Measurements from ENCODE around the gene VMP1. TPM values are rescaled to one million over a fixed set of nuclear protein-coding genes. Genes with fewer than 3 reads are reported as not detected.

The VMP1 gene
- total and polyA plus RNA-seq, 2 donors from 2014 or later = 96.4 to 338 TPM

DNA sequence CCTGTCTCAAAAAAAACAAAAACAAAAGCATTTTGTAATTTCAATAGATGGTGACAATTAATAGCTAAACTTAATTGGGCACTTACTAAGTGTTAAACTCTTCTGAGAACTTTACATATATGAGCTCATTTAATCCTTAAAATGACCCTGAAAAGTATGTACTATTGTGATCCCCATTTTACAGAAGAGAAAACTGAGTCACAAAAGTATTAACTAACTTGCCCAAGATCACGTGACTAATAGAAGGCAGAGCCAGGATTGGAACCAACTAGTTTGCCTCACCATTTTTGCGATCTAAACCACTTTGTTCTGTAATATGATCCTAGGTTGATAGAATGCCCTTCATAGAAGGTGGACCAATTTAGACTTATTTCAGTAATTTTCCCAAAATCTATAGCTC, 26.2 kb downstream of the VMP1 start:
- intact Hi-C loops (cut with DNase I) = no loop called here
- Histone ChIP-seq H3K27me3 (ENCODE audit: control insufficient read depth, insufficient read depth, low read length) (no peaks in the 10 kb centered on the region), H3K27ac (ENCODE audit: low read depth in 2 of 2, low read length in 2 of 2) (no peak overlapping the region), H3K9ac (ENCODE audit: low read length in 3 of 3) (no peak overlapping the region), H3K36me3 (ENCODE audit: control insufficient read depth in 2 of 3, insufficient read depth in 3 of 3, low read length in 3 of 3) (peaks cover 0 to 9% (median 2%) of the 10 kb centered on the region in 3 donors), H3K4me3 (ENCODE audit: low read length in 3 of 3) (no peak overlapping the region), H3K4me1 (ENCODE audit: control insufficient read depth in 2 of 3, insufficient read depth in 2 of 3, low read depth in 1 of 3, low read length in 3 of 3) (no peaks in the 10 kb centered on the region), H3K9me3 (ENCODE audit: control insufficient read depth in 2 of 3, insufficient read depth in 1 of 3, low read length in 3 of 3) (no peaks in the 10 kb centered on the region)
- no peak for DNase-seq
- FAIRE-seq = no peak
- TF ChIP-seq, protein P1, sequence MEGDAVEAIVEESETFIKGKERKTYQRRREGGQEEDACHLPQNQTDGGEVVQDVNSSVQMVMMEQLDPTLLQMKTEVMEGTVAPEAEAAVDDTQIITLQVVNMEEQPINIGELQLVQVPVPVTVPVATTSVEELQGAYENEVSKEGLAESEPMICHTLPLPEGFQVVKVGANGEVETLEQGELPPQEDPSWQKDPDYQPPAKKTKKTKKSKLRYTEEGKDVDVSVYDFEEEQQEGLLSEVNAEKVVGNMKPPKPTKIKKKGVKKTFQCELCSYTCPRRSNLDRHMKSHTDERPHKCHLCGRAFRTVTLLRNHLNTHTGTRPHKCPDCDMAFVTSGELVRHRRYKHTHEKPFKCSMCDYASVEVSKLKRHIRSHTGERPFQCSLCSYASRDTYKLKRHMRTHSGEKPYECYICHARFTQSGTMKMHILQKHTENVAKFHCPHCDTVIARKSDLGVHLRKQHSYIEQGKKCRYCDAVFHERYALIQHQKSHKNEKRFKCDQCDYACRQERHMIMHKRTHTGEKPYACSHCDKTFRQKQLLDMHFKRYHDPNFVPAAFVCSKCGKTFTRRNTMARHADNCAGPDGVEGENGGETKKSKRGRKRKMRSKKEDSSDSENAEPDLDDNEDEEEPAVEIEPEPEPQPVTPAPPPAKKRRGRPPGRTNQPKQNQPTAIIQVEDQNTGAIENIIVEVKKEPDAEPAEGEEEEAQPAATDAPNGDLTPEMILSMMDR (IDR thresholded peaks at IDR 0.05; ENCODE audit: borderline replicate concordance, extremely low read depth, insufficient read depth) = no peak

DNA sequence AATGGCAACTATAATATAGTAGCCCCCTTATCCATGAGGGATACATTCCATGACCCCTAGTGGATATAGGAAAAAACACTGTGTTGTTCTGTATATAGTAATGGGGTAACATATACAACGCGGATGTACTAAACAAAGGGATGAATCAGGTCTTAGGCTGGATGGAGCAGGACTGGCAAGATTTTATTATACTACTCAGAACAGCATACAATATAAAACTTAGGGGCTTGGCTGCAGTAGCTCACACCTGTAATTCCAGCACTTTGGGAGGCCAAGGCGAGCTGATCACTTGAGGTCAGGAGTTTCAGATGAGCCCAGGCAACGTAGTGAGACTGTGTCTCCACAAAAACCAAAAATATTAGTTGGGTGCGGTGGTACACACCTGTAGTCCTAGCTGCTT, 26.8 kb downstream of the VMP1 start:
- Histone ChIP-seq H3K9me3 (ENCODE audit: control insufficient read depth in 2 of 3, insufficient read depth in 1 of 3, low read length in 3 of 3) (no peaks in the 10 kb centered on the region), H3K36me3 (ENCODE audit: control insufficient read depth in 2 of 3, insufficient read depth in 3 of 3, low read length in 3 of 3) (peaks cover 0 to 9% (median 2%) of the 10 kb centered on the region in 3 donors), H3K4me3 (ENCODE audit: low read length in 3 of 3) (no peak overlapping the region), H3K9ac (ENCODE audit: low read length in 3 of 3) (no peak overlapping the region), H3K4me1 (ENCODE audit: control insufficient read depth in 2 of 3, insufficient read depth in 2 of 3, low read depth in 1 of 3, low read length in 3 of 3) (no peaks in the 10 kb centered on the region), H3K27ac (ENCODE audit: low read depth in 2 of 2, low read length in 2 of 2) (no peak overlapping the region), H3K27me3 (ENCODE audit: control insufficient read depth, insufficient read depth, low read length) (no peaks in the 10 kb centered on the region)
- no peak for DNase-seq
- intact Hi-C loops (cut with DNase I) = no loop called here
- TF ChIP-seq, protein P1 (IDR thresholded peaks at IDR 0.05; ENCODE audit: borderline replicate concordance, extremely low read depth, insufficient read depth) = no peak
- no peak for FAIRE-seq

DNA sequence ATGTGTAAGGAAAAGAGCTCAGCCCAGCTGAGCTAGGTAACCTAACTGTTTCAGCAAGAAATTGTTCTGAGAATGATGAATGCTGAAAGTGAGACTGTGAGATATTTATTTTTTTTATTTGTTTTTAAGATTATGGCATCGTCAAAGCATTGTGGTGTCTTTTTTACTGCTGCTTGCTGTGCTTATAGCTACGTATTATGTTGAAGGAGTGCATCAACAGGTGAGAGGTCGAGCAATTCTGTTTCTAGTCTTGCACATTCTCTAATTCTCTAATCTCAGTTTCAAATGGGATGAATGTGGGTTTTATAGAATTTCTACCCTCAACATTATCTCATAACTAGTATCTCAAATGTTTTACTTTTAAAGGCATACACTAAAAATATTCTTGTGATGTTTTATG, 29.9 kb downstream of the VMP1 start:
- intact Hi-C loops (cut with DNase I) = no loop called here
- FAIRE-seq = no peak

More for the DNA sequence above, 29.9 kb downstream of the VMP1 start:
- H3K4me3 ChIP-seq (ENCODE audit: low read length in 3 of 3) = no peak overlapping the region
- DNase-seq = no peak
- no peak overlapping the region for H3K9ac ChIP-seq (ENCODE audit: low read length in 3 of 3)
- H3K27ac ChIP-seq (ENCODE audit: low read depth in 2 of 2, low read length in 2 of 2) = no peak overlapping the region
- no peaks in the 10 kb centered on the region for H3K27me3 ChIP-seq (ENCODE audit: control insufficient read depth, insufficient read depth, low read length)
- H3K4me1 ChIP-seq (ENCODE audit: control insufficient read depth in 2 of 3, insufficient read depth in 2 of 3, low read depth in 1 of 3, low read length in 3 of 3) = no peaks in the 10 kb centered on the region
- H3K36me3 ChIP-seq (ENCODE audit: control insufficient read depth in 2 of 3, insufficient read depth in 3 of 3, low read length in 3 of 3) = peaks cover 0 to 14% (median 2%) of the 10 kb centered on the region in 3 donors
- no peaks in the 10 kb centered on the region for H3K9me3 ChIP-seq (ENCODE audit: control insufficient read depth in 2 of 3, insufficient read depth in 1 of 3, low read length in 3 of 3)
- TF ChIP-seq, protein P1 (IDR thresholded peaks at IDR 0.05; ENCODE audit: borderline replicate concordance, extremely low read depth, insufficient read depth) = no peak

Data from kidney (tissue), 14 donors.